HG02678 (cell line): ENCODE measurements around the gene AKR1C2.
"Not testable (repeated sequence)": the region's sequence is repeated elsewhere in the genome, so short reads cannot be mapped to it uniquely, and the experiment has no call there.

ENCODE experiments used
- ATAC-seq: cut with Tn5 transposase; IDR thresholded peaks from one replicate; pipeline ENCODE4 v1.9.1; 2021; ENCODE audit warnings: mild to moderate bottlenecking, moderate library complexity; ENCODE audit not compliant: unreplicated experiment

AKR1C2 gene

GRCh38 chr10:4990217-4990616, 13.4 kb downstream of the AKR1C2 start:
- ATAC-seq = no peak

GRCh38 chr10:4988000-4988641, 15.5 kb downstream of the AKR1C2 start:
- ATAC-seq = not testable (repeated sequence)

- ATAC-seq = no peak
Observed at GRCh38 chr10:4984971-4985594, 18.6 kb downstream of the AKR1C2 start.

- ATAC-seq = no peak
Observed at GRCh38 chr10:4984223-4984622, 19.4 kb downstream of the AKR1C2 start.

- no peak for ATAC-seq
Observed at GRCh38 chr10:4983615-4984216, 19.9 kb downstream of the AKR1C2 start.

- no peak for ATAC-seq
Observed at GRCh38 chr10:4982764-4983226, 20.9 kb downstream of the AKR1C2 start.

GRCh38 chr10:4981722-4982471, 21.8 kb downstream of the AKR1C2 start:
- no peak for ATAC-seq

- no peak for ATAC-seq
Observed at GRCh38 chr10:4980793-4981192, 22.9 kb downstream of the AKR1C2 start.

GRCh38 chr10:4978870-4979269, 24.8 kb downstream of the AKR1C2 start:
- no peak for ATAC-seq

GRCh38 chr10:4977025-4977424, 26.6 kb downstream of the AKR1C2 start:
- ATAC-seq = no peak

- not testable (repeated sequence) for ATAC-seq
Observed at GRCh38 chr10:4974400-4974799, 29.3 kb downstream of the AKR1C2 start.

GRCh38 chr10:4973294-4973693, 30.4 kb downstream of the AKR1C2 start:
- not testable (repeated sequence) for ATAC-seq

- not testable (repeated sequence) for ATAC-seq
Observed at GRCh38 chr10:4972369-4973142, 31.1 kb downstream of the AKR1C2 start.

GRCh38 chr10:4970362-4970761, 33.3 kb downstream of the AKR1C2 start:
- ATAC-seq = not testable (repeated sequence)

GRCh38 chr10:4969289-4969688, 34.4 kb downstream of the AKR1C2 start:
- ATAC-seq = not testable (repeated sequence)

- ATAC-seq = not testable (repeated sequence)
Observed at GRCh38 chr10:4967189-4967588, 36.5 kb downstream of the AKR1C2 start.

GRCh38 chr10:4965763-4966162, 37.9 kb downstream of the AKR1C2 start:
- ATAC-seq = not testable (repeated sequence)

- ATAC-seq = not testable (repeated sequence)
Observed at GRCh38 chr10:4963815-4964154, 39.9 kb downstream of the AKR1C2 start.

GRCh38 chr10:4962876-4963814, 40.5 kb downstream of the AKR1C2 start, which contains the start of gene AKR1C1:
TSS of gene AKR1C1 (plus strand) at chr10:4963415. CDS start at chr10:4963445, 30 bp downstream.
- ATAC-seq = not testable (repeated sequence)
